Calu3 (cell line): ENCODE measurements around the gene DBT. TPM values are rescaled to one million over a fixed set of nuclear protein-coding genes. Genes with fewer than 3 reads are reported as not detected.

Experiments used
- BruUV-seq: library from RNA; stranded (reverse); fragments of 400-500 nt; replicated peaks from 2 replicates; lab custom pipeline; 2021; lab: Mats Ljungman, UMichigan
- CTCF ChIA-PET: fragments of 300-600 bp; sonication (Branson Sonifier 250); formaldehyde crosslinking; loops from one replicate; lab custom pipeline; 2022; ENCODE audit warnings: antibody characterized with exemption; lab: Charles Lee
- DNase-seq: peaks from one replicate; pipeline ENCODE4 v3.0.0; 2022
- H3K27ac Mint-ChIP-seq: one replicate; pipeline ENCODE4 v1.8.0; 2022; ENCODE audit warnings: mixed read lengths; ENCODE audit not compliant: unreplicated experiment
- H3K27me3 Mint-ChIP-seq: one replicate; pipeline ENCODE4 v1.8.0; 2022; ENCODE audit warnings: mixed read lengths; ENCODE audit not compliant: unreplicated experiment
- H3K36me3 Mint-ChIP-seq: one replicate; pipeline ENCODE4 v1.8.0; 2022; ENCODE audit warnings: mild to moderate bottlenecking, moderate library complexity, mixed read lengths; ENCODE audit not compliant: insufficient read depth, unreplicated experiment
- H3K4me1 Mint-ChIP-seq: one replicate; pipeline ENCODE4 v1.8.0; 2022; ENCODE audit warnings: mild to moderate bottlenecking, low read depth, mixed read lengths; ENCODE audit not compliant: unreplicated experiment
- H3K4me3 Mint-ChIP-seq: one replicate; pipeline ENCODE4 v1.8.0; 2022; ENCODE audit warnings: mild to moderate bottlenecking, low read depth, moderate library complexity, mixed read lengths; ENCODE audit not compliant: unreplicated experiment
- H3K9me3 Mint-ChIP-seq: one replicate; pipeline ENCODE4 v1.8.0; 2022; ENCODE audit warnings: low read depth, mixed read lengths; ENCODE audit not compliant: unreplicated experiment
- CTCF ChIP-seq: fragments of 200-600 bp; IDR thresholded peaks from one replicate; pipeline ENCODE4 v1.8.0; 2022; ENCODE audit warnings: antibody characterized with exemption; ENCODE audit not compliant: unreplicated experiment
- intact Hi-C: fragments of 100-400 bp; cut with micrococcal nuclease; formaldehyde crosslinking; loops from one replicate; pipeline ENCODE4 v1.10.0; 2022; ENCODE audit not compliant: unreplicated experiment
- total RNA-seq: library from RNA; stranded (reverse); gene quantifications from 2 replicates; pipeline ENCODE4 v1.2.3, GENCODE V29; 2022

Gene DBT
- total RNA-seq, 1 experiment from 2014 or later: 9.4 TPM

- no TSS peak for BruUV-seq
- intact Hi-C loops: no loop called here
- H3K27ac Mint-ChIP-seq: no peak overlapping the region
- CTCF ChIA-PET: no interaction called here
- no peak for DNase-seq
- H3K4me3 Mint-ChIP-seq: no peak overlapping the region
- no peaks in the 10 kb centered on the region for H3K9me3 Mint-ChIP-seq
- H3K4me1 Mint-ChIP-seq: no peaks in the 10 kb centered on the region
- H3K27me3 Mint-ChIP-seq: no peaks in the 10 kb centered on the region
- no peak for TF ChIP-seq CTCF
- H3K36me3 Mint-ChIP-seq: peaks cover 7% of the 10 kb centered on the region
These were observed 27.2 kb downstream of the DBT start for GRCh38 chr1:100222428-100222827.

DNA sequence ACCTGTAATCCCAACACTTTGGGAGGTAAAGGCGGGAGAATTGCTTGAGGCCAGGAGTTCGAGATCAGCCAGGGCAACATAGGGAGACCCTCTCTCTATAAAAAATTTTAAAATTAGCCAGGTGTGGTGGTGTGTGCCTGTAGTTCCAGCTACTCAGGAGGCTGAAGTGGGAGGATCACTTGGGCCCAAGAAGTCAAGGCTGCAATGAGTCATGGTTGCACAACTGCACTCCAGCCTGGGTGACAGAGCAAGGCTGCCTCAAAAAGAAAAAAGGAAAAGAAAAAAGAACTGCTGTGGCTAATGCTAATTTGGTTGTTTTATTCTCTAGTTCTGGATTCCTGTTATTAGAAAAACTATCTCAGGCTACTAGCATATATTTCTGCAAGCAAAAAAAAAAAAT lies 29.8 kb downstream of the DBT start:
- H3K36me3 Mint-ChIP-seq: peaks cover 4% of the 10 kb centered on the region
- TF ChIP-seq CTCF: no peak
- no peaks in the 10 kb centered on the region for H3K9me3 Mint-ChIP-seq
- no peak overlapping the region for H3K4me3 Mint-ChIP-seq
- H3K27ac Mint-ChIP-seq: no peak overlapping the region
- CTCF ChIA-PET: no interaction called here
- no peak for DNase-seq
- no peaks in the 10 kb centered on the region for H3K27me3 Mint-ChIP-seq
- intact Hi-C loops: no loop called here
- BruUV-seq: no TSS peak
- no peaks in the 10 kb centered on the region for H3K4me1 Mint-ChIP-seq

- intact Hi-C loops: no loop called here
- Mint-ChIP-seq H3K4me1 (no peaks in the 10 kb centered on the region), H3K36me3 (peaks cover 4% of the 10 kb centered on the region), H3K27me3 (no peaks in the 10 kb centered on the region), H3K9me3 (no peaks in the 10 kb centered on the region), H3K4me3 (no peak overlapping the region), H3K27ac (no peak overlapping the region)
- no peak for TF ChIP-seq CTCF
- CTCF ChIA-PET: no interaction called here
- no TSS peak for BruUV-seq
- DNase-seq: no peak
These were observed 30.2 kb downstream of the DBT start for GRCh38 chr1:100219457-100219856.

DNA sequence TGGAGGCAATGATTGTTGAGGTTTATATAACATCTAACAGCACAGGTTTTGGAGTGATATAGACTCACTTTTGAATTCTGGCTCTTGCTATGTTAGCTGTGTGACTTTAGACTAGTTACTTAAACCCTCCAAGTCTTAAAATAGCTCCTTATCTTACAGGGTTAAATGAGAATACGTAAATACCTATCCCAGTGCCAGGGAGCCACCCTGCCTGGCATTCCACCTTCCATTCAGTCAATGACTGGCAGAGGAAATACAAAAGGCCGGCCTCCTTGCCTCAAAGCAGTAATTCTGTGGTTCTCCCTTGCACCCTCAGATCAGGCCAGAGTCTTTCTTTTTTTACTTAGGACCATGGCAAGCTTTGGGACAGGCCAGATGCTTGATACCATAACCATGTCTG lies 31.8 kb downstream of the DBT start:
- no peak for DNase-seq
- Mint-ChIP-seq H3K4me1 (no peaks in the 10 kb centered on the region), H3K27ac (no peak overlapping the region), H3K36me3 (peaks cover 9% of the 10 kb centered on the region), H3K27me3 (no peaks in the 10 kb centered on the region), H3K4me3 (no peak overlapping the region), H3K9me3 (no peaks in the 10 kb centered on the region)
- BruUV-seq: no TSS peak
- CTCF ChIA-PET: no interaction called here
- intact Hi-C loops: no loop called here
- TF ChIP-seq CTCF: no peak
